Measurements from ENCODE around the gene ZNF668. TPM values are rescaled to one million over a fixed set of nuclear protein-coding genes. Genes with fewer than 3 reads are reported as not detected.

Gene ZNF668
- total and polyA plus RNA-seq, 2 of the 8 experiments (the other 6 are each of a cell fraction or from before 2014, with no cell fraction given) = 14.0 to 14.3 TPM

GRCh38 chr16:31087481-31087880, 13.4 kb upstream of the ZNF668 start (continued):
- TF ChIP-seq, protein P1, sequence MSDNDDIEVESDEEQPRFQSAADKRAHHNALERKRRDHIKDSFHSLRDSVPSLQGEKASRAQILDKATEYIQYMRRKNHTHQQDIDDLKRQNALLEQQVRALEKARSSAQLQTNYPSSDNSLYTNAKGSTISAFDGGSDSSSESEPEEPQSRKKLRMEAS (IDR thresholded peaks at IDR 0.05) = no peak
- TF ChIP-seq TBP (IDR thresholded peaks at IDR 0.05; ENCODE audit: low read depth, low read length) = no peak
